Measurements from ENCODE around the gene KLHDC4.
"Not testable (repeated sequence)": the region's sequence is repeated elsewhere in the genome, so short reads cannot be mapped to it uniquely, and the experiment has no call there.

KLHDC4 gene

GRCh38 chr16:87720446-87720845 lies 45.3 kb downstream of the KLHDC4 start:
- no peak for DNase-seq (ENCODE audit: low read depth)

GRCh38 chr16:87718831-87719230 lies 47.0 kb downstream of the KLHDC4 start:
- not testable (repeated sequence) for DNase-seq (ENCODE audit: low read depth)

- peak; percentile 20 for DNase-seq (ENCODE audit: low read depth)
Measured at GRCh38 chr16:87715658-87716057, 50.1 kb downstream of the KLHDC4 start.

- no peak for DNase-seq (ENCODE audit: low read depth)
Measured at GRCh38 chr16:87715231-87715630, 50.6 kb downstream of the KLHDC4 start.

GRCh38 chr16:87713451-87714229 lies 52.1 kb downstream of the KLHDC4 start:
- no peak for DNase-seq (ENCODE audit: low read depth)

- DNase-seq (ENCODE audit: low read depth), result no peak
Measured at GRCh38 chr16:87712184-87712762, 53.5 kb downstream of the KLHDC4 start.

- DNase-seq (ENCODE audit: low read depth), result no peak
Measured at GRCh38 chr16:87710887-87711286, 54.9 kb downstream of the KLHDC4 start.

GRCh38 chr16:87709677-87710076 lies 56.1 kb downstream of the KLHDC4 start:
- DNase-seq (ENCODE audit: low read depth), result no peak

GRCh38 chr16:87708881-87709638 lies 56.7 kb downstream of the KLHDC4 start:
- DNase-seq (ENCODE audit: low read depth), result no peak

- no peak for DNase-seq (ENCODE audit: low read depth)
Measured at GRCh38 chr16:87707714-87708580, 57.8 kb downstream of the KLHDC4 start.

GRCh38 chr16:87707097-87707496 lies 58.7 kb downstream of the KLHDC4 start:
- no peak for DNase-seq (ENCODE audit: low read depth)

GRCh38 chr16:87706278-87707000 lies 59.3 kb downstream of the KLHDC4 start:
- DNase-seq (ENCODE audit: low read depth), result no peak

- DNase-seq (ENCODE audit: low read depth), result no peak
Measured at GRCh38 chr16:87705771-87706277, 60.0 kb downstream of the KLHDC4 start.

- DNase-seq (ENCODE audit: low read depth), result no peak
Measured at GRCh38 chr16:87704754-87705353, 60.9 kb downstream of the KLHDC4 start.

GRCh38 chr16:87703835-87704375 lies 61.9 kb downstream of the KLHDC4 start:
- no peak for DNase-seq (ENCODE audit: low read depth)

GRCh38 chr16:87703071-87703470 lies 62.7 kb downstream of the KLHDC4 start:
- no peak for DNase-seq (ENCODE audit: low read depth)

GRCh38 chr16:87702325-87702811 lies 63.4 kb downstream of the KLHDC4 start:
- DNase-seq (ENCODE audit: low read depth), result peak; percentile 33

GRCh38 chr16:87701505-87701921 lies 64.3 kb downstream of the KLHDC4 start:
- no peak for DNase-seq (ENCODE audit: low read depth)

GRCh38 chr16:87701078-87701460 lies 64.7 kb downstream of the KLHDC4 start:
- DNase-seq (ENCODE audit: low read depth), result no peak

- DNase-seq (ENCODE audit: low read depth), result no peak
Measured at GRCh38 chr16:87700406-87701077, 65.2 kb downstream of the KLHDC4 start.

All from EH (cell line).